GM19023 (cell line): Measurements from ENCODE around the gene ALDH3B2.

Experiments used
- ATAC-seq: cut with Tn5 transposase; IDR thresholded peaks from one replicate; pipeline ENCODE4 v1.9.1; 2021; ENCODE audit warnings: mild to moderate bottlenecking, moderate library complexity; ENCODE audit not compliant: unreplicated experiment

Gene ALDH3B2

DNA sequence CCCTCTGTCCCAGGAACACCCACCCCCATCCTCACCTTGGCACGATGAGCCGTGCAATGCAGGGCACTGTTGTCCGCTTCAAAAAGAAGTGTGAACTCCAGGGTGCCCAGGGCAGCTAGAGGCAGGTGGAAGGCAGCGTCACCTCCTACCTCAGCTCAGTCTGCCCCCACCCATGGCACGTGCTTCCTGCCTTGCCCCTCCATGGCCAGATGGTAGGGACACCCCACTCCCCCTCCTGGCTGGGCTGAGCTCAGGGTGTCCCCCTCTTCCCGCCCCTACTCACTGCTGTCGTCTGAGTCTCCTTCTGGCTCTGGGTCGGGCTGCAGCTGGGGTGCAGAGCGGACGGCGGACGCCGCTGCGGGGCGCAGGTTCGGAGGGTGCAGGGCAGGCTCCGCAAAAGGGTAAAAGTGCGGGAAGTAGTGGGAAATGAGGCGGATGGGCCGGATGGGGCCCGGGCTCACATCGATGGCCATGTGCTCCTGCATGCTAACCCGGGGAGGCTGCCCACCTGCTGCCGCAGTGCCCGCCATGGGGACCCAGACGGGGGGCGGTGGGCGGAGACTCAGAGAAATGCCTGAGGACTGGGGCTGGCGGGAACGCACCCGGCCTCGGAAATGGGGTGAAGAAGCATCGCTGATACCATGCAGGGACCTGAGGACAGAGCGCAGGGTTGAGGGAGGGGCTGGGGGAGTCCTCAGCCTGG is 58.5 kb downstream of the ALDH3B2 start:
- ATAC-seq, result no peak

DNA sequence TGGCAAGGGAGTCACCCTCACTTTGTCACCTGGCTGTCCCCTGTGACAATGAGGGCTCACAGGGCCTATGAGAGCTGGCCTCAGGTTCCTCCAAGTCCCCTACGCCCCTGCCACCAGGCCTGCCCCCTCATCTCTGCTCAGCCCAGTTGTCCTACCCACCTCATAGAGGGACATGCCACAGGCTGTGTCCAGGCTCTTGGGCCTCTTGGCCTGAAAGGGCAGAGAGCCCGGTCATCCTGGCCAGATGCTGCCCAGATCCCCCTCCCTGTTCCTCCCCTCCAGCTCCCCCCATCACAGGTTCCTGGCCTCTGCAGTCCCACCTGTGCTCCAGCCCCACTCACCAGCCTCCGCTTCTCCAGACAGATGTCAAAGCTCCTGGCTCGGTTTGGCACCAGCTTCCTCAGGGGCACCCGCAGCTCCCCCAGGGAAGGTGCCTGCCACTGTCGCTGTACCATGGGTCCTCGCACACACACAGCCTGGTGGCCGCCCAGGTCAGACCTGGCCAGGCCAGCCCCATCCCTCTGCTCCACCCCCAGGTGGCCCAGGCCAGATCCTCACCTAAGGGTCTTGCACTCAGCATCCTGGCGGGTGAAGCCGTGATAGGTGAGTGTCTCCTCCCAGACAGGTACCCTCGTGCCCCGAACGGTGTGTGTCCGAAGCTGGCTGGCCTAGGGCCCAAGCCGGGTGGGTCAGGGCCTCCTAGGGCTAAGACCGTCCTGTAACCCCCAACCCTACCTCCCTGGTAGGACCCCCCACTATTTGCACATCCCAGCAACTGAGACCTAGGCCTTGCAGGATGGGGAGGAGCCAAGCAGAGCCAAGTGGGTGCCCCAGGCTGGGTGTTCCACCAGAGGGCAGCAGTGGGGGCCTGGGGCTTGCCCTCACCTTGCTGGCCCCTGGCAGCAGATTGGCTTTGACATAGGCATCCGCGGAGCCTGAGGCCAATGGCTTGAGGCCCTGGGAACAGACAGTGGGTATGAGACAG is 59.4 kb downstream of the ALDH3B2 start:
- no peak for ATAC-seq

GRCh38 chr11:67613960-67614715 is 60.3 kb downstream of the ALDH3B2 start:
- ATAC-seq, result peak; percentile 76

DNA sequence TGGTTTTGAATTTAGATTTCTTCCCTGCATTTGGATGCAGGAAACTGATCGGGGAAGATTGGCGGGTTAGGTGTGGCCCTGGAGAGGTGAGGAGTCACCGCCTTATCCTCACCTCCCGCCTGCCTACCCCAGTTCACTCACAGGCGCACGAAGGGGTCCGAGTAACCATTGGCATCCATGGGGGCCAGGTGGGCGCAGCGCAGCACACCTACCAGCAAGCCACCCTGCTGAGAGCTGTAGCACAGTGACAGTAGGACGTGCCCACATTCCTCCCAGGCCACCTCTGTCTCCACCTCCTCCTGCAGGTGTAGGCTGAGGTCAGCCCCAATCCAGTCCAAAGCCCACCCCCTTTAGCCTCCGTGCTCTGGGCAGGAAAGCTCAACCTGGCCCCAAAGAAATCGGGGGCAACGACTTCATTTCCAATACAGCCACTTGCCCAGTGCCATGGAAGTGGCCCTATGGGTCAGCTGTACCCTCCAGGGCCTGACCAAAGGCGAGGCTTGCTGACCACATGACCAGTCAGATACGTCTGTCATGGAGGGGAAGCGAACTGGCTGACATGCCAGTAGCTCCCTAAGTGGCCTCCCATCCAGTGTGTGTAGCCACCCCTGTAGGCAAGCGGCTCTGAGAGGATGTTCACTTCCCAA is 61.0 kb downstream of the ALDH3B2 start:
- ATAC-seq, result peak; percentile 9

- ATAC-seq, result no peak
Observed at GRCh38 chr11:67612751-67613150, 61.7 kb downstream of the ALDH3B2 start.
